GM21381 (cell line): ENCODE results near the gene ITPK1.

Experiments used
- ATAC-seq: cut with Tn5 transposase; IDR thresholded peaks from one replicate; pipeline ENCODE4 v1.9.1; 2021; ENCODE audit warnings: mild to moderate bottlenecking, moderate library complexity; ENCODE audit not compliant: unreplicated experiment

Gene ITPK1

DNA sequence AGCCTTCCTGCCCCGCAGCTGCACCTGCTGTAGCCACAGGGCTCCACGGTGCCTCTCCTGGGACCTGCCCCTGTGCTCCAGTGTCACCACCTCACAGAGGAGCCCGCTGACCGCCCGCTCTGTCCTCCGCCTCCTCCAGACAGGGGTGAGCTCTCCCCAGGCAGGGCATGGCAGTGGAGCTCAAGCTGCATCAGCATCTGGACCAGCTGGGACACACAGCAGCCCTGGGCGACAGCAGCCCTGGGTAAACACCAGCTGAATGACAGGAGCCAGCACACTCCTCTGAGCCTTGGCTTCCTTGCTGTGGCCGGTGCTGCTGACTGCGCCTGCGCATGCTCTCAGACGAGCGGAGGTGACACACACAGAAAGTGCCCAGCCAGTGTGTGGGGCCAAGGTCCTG, 170.7 kb downstream of the ITPK1 start:
- no peak for ATAC-seq

DNA sequence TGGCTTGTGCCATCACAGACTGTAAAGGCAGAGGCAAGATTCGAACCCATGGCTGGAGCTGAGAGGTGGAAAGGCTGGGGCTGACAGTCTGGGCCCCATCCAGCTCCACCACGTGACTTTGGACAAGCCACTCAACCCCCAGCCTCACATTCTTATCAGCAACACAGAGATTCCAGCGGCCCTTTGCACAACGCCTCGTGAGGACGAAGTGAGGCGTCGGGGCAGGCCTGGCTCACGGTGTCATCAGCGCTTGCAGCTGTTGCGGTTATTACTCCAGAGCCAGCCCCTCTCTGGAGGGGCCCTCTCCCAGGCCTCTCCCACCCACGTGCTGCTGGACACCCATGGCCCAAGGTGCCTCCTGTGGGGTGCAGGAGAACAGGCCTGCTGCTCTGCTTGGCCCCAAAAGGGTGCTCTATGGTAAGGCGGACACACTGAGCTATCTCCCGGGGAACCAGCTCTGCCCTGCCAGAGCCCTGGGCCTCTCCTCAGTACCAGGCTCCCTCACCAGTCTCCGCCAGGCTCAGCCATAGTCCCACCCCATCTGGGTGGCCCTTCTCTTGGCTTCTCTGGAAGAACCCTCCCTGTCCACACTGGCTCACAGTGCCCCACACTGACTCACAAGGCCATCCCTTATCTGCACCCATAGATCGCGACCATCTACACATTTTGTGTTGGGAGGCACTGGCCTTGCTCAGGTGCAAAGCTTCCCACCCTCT, 171.7 kb downstream of the ITPK1 start:
- ATAC-seq, result no peak

DNA sequence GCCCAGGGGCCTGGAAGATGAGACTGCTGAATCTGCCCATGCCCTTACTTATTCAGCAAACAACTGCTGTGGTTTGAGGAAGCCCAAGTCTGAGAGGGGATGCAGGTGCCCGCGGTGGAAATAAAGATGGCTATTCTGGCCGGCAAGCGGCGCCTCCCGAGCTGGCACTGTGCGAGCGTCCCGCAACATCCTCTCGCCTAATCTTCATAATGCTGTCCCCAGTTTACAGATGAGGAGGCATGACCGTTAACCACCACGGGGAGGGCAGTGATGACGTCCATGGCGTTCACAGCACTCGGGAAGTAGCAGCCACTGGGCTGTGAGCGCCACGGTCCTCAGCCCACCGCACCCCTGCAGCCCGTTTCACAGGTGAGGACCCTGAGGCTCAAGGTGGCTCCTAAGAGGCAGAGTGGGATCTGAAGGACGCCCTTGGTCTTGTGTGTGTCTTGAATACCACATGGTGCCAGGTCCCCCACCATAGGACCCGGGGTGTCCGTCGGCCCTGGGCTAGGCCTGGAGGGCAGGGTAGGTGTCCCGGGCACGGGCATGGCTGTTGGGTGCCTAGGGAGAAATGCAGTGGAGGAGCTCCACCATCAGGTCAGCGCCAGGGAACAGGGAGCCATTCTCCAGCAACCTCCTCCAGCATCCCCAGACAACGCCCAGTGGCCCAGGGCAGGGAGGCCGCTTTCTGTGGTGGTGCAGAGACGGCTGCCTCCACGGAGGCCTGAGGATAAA, 172.6 kb downstream of the ITPK1 start:
- ATAC-seq, result no peak

DNA sequence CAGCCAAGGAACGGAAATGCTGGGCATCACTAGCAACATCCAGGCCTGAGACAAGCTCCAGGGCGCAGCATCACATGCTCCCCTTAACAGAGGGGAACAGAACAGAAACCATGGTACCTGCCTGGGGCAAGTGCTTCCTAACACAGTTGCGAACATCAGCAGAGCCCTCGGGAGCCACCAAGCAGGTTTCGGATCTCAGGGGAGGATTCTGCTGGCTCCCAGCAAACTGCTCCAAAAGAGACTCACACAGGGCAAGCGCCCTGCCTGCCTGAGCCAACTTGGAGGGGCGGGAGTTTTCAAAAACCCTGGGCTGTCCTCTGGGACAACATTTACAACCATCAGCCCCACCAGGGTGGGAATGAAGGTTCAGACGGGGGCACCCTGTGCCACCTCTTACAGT, 173.1 kb downstream of the ITPK1 start:
- ATAC-seq, result no peak

DNA sequence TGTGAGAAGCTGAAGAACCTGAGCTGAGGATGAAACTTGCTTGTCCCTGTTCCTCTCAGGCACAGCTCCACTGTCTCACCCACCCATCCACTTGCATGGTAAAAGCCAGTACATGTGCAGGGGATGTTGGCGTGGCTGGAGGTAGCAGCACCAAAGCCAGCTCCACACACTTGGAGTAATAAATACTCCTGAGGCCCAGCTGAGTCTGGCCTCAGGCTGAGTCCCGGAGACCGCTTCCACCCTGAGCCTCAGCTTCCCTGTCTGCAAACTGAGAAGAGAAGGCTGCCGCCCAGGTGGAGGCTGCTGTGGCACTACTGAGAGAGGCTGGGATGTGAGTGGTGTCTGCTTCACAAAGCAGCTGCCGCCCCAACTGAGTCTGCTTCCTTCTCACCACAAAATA, 173.6 kb downstream of the ITPK1 start:
- no peak for ATAC-seq

DNA sequence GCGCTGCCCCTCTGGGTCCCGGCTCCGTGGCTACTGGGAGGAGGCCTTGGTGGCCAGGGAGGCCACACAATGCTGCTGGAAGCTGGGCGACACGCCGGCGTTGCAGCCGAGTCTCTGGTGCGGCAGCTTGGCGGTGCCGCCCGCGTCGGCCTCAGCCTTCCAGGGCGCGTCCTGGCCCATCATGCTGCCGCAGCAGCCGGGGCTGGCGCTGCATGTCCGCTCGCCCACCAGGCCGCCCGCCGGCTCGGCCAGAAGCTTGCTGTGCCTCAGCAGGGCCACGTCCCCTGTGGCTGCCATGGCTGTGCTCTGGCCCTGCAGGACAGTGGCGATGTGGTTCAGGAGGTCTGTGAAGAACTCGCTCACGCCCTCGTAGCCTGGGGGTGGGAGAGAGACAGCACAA, 174.2 kb downstream of the ITPK1 start:
- no peak for ATAC-seq

DNA sequence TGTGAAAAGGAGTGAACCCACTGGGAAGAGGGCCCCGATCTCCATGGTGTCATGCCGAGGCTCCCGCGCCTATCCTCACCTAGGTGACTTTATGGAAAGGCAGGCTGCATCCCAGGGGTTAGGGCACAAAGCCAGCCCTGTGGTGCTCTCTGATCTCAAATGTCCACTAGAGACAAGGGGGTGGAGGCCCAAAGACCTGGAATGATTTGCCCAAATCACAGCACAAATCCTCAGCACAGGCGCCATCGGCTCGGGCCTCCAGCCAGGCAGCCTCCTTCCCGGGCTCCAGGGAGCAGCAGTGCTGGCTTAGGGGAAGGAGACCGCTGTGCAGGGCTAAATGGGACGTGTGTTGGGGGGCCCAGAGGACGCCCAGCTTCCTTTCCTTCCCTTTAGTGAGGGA, 175.2 kb downstream of the ITPK1 start:
- ATAC-seq, result no peak

DNA sequence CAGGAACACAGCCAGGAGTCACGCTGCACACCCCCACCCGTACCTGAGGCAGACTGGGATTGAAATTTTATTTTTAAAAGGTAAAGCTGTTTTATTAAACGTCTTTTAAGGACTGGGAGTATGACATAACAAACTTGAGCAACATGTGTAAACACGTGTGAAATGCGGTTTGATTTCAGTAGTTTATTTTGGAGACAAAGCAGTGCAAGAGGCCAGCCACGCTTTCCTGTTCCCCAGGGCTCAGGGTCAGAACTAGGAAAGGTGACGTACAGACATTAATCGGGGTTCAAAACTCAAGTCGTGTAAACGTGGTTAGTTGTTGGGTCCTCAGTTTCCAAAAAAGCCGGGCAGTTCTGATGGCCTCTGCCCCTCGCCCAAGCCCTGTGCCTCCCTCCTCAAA, 176.0 kb downstream of the ITPK1 start:
- ATAC-seq, result no peak

DNA sequence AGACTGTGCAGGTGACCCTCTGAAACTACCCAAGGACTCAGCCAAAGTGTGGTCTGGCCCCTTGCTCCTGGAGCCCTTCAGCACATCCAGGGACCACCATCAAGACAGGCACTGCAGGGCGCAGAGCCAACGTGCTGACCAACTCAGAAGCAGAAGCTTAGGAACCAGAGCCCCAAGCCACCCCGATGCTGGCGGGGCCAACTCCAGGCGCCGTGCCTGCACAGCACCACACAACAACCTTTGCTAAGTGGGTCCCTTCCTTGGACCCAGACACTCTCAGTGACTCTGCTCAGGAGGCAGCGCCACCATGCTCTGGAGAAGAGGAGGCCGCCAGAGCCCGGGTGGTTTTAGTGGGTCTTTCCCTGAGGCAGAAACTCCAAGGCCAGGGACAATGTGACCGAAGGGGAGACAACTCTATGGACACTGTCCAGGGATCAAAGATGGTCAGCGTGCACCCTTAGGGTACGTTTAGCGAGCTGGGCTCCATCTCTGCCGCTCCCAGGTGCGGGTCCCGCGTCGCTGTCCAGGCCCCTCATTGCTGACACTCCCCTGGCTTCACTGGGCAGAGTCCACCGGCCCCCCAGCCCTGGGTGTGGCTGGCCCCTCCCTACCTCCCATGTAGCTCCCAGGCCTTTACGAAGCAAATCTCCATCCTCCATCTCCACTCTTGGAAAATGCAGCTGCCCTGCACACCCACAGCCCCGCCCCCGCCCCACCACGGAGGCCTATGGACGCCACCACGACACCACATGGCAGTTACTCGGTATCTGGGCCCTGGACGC, 176.6 kb downstream of the ITPK1 start:
- ATAC-seq, result no peak

DNA sequence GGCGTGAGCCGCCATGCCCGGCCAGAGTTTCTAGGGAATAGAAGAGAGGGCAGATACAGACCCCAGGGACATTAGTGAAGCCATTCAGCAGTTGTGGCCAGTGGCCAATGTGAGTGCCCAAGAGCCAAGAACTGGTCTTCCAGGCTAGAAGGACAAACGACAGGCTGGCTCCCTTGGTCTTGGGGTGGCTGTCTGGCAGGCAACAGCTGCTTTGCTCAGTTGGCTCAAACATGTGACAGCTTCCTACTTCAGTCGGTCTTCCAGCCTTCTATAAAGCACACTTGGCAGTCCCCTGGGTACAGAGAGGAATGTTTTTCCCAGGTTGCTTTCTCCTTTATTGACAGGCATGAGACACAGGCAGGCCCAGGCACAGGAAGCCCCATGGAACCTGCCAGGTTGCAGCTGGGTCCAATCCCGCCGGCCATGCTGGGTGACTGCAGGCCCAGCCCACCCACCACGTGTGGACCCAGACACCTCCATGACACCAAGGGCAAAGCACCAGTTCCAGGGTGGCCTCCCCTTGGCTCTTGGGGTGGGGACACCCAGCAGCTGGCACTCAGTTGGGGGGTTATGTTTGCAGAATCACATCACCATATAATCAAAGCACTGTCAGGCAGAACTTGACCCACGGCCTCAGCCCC, 177.4 kb downstream of the ITPK1 start:
- no peak for ATAC-seq

DNA sequence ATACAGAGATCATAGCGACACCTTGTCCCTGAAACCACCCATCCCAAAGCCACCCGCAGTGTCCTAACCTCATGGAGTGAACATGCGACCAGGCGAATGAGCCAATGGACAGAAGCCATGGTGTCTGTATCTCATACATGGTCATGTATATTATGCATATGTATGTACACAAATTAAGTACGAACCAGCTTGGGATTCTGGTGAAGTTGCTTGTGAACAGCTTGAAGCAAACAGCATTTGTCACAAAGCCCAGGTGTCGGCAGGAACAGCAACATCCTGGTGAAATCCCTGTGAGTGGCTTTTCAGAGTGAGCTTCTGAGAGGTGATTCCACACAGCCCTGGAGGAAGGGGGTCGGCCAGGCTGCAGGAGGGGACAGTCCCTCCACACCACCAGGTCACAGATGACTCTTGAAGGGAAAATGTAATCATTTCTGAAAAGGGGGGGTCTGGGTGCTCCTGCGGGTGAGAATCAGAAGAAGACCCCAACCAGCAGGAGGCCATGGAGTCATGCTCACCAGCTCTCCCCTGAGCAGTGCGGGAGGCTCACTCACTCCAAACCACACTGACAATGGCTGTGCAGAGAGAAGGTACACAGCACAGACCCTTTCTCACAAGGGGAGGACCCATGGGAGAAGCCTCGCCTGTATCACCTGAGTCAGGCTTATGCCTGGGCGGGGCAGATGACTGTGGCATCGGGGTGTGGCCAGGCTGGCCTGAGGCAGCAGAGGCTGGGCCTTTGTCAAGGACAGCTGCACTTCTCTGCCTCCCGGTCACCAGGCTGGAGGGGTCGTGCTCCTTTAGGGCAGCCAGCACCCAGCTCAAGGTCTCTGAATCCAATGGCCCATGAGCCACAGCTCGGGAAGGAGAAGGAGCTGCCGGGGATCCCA, 178.4 kb downstream of the ITPK1 start:
- no peak for ATAC-seq

DNA sequence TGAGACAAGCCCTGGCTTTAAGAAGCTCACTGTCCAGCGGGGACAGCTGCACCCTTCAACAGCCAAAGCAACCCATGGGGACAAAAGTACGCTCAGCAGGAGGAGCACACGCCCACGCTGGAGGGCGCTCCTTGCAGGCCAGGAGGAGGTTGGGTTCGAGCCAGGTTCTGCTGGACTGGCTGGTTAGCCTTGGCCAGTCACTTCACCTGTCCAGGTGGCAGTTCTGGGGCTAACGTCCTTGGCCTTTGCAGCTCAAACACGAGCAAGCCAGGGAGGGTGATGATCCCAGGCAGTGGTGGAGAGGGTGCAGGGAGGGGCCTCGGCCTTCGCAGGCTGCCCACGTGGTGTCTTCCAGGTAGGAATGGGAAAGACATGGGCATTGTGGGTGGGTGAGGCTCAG, 179.6 kb downstream of the ITPK1 start:
- no peak for ATAC-seq

DNA sequence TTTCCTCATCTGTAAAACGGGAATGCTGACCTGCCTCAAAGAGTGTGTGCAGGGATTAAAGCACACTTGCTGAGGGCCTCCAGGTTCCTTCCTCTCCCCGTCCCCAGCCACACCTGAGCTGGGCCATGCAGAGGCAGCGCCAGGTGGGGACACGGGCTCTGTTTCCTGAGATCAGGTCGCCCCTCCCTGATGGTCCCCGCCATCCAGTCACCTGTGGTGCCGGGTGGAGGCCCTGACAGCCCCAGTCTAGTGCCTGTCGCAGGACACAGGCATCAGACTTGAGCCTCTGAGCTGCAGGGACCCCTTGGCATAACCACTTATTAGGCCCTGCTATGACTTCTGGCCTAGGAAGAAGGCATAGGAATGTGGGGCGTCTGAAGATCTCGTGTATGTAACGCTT, 180.3 kb downstream of the ITPK1 start:
- ATAC-seq, result no peak

DNA sequence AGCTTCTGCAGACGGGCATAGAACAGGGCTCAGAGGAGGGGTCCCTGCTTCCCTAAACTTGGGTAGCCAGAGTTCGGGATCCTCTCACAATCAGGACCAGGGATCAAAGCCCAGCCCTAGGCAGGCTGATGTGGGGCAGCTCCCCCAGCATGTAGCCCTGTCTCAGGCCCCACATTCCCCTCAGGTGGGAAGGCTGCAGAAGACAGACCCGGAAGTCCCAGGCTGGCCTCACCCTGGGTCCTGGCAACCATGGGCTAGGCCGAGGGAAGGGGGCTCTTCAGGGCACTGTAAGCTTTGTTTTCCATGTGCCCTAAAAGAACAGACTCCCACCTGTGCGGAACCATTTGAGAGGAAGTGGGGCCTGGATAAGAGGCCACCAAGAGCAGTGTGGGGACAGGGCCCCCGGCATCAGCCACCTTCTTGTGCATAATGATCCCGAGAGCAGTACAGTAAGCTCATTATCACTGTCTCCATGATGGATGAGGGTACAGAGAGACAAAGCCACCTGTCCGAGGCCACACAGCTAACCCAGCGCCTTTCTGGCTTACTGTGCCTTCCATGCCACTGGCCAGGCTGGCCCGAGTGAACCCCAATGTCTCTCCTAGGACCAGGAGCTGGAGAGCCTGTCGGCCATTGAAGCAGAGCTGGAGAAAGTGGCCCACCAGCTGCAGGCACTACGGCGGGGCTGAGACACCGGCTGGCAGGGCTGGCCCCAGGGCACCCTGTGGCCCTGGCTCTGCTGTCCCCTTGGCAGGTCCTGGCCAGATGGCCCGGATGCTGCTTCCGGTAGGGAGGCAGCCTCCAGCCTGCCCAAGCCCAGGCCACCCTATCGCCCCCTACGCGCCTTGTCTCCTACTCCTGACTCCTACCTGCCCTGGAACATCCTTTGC, 181.3 kb downstream of the ITPK1 start:
- no peak for ATAC-seq

DNA sequence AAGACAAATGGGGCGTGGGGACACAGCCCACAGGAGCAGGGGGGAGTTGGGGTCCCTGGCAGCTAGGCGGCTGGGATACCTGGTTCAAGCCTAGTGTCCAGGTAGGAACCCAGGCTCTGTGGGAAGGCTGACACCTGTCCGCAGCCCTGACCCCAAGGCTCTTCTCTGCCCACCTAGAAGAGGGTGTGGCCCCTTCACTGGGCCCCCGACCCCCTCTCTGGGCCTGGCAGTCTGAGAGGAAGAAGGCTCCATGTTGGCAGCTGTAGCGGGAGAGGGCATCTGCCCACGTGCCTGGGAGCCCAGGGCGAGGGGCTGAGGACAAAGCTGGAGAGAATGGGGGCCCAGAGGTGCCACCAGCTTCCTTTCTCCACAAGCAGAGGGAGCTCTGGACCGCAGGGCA, 182.2 kb downstream of the ITPK1 start:
- no peak for ATAC-seq

DNA sequence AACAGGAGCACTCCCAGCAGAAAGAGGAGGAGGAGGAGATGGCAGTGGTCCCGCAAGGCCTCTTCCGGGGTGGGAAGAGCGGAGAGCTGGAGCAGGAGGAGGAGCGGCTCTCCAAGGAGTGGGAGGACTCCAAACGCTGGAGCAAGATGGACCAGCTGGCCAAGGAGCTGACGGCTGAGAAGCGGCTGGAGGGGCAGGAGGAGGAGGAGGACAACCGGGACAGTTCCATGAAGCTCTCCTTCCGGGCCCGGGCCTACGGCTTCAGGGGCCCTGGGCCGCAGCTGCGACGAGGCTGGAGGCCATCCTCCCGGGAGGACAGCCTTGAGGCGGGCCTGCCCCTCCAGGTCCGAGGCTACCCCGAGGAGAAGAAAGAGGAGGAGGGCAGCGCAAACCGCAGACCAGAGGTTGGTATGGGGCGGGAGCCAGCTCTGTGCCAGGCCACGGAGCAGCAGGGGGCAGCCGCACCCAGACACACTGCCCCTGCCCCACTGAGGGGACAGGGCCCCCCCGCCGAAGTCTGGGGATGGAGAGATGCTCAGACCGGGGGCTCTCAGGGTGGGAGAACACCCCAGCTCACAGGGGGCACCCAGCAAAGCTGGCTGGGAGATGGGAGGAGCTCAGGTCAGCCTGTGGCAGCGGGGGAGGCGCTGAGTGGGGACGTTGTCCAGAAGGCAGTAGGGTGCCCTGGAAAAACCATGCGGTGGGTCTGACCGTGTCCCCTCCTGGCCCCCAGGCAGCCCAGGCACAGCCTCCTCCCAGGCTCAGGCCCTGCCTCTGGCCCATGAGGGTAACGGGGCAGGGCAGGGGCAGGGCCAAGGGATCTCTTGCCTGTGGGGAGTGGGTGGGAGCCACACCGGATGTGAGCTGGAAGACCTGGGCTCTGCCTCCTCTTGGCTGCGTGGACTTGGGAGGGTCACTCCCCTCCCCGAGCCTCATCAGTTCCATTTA, 183.0 kb downstream of the ITPK1 start:
- ATAC-seq, result no peak

DNA sequence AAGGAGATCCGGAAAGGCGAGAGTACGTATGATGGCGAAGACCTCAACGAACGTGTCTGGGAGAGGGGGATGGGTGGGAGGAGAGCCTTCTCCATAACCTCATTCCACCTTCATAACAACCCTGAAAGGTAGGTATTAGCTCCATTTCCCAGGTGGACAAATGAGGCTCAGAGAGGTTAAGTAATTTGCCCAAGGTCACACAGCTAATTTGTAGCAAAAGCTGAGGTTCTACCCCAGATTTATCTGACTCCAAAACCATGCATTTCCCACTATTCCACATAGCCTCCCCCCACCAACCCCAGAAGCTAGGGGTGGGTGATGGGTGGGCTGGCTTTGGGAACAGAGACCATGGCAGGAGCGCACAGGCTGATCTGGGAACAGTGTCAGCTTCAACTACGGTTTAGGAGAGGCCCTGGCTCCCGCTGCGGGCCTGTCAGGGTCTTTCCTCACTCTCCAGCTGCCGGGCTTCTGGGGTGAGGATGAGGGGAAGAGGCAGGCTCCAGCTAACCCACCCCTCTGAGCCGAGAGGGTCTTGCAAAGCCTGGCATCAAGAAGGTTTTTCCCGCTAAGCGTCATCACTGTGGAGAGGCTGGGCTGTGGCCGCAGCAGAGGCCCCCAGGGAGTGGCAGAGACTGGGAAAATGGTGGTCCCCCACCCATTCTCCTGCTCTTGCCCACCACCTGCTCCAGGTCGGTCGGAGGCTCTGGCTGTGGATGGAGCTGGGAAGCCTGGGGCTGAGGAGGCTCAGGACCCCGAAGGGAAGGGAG, 183.9 kb downstream of the ITPK1 start:
- ATAC-seq, result no peak
